ENCODE measurements around the gene C12orf76. TPM values are rescaled to one million over a fixed set of nuclear protein-coding genes. Genes with fewer than 3 reads are reported as not detected.

The C12orf76 gene
- total RNA-seq, 1 experiment from 2014 or later: 9.7 TPM

DNA sequence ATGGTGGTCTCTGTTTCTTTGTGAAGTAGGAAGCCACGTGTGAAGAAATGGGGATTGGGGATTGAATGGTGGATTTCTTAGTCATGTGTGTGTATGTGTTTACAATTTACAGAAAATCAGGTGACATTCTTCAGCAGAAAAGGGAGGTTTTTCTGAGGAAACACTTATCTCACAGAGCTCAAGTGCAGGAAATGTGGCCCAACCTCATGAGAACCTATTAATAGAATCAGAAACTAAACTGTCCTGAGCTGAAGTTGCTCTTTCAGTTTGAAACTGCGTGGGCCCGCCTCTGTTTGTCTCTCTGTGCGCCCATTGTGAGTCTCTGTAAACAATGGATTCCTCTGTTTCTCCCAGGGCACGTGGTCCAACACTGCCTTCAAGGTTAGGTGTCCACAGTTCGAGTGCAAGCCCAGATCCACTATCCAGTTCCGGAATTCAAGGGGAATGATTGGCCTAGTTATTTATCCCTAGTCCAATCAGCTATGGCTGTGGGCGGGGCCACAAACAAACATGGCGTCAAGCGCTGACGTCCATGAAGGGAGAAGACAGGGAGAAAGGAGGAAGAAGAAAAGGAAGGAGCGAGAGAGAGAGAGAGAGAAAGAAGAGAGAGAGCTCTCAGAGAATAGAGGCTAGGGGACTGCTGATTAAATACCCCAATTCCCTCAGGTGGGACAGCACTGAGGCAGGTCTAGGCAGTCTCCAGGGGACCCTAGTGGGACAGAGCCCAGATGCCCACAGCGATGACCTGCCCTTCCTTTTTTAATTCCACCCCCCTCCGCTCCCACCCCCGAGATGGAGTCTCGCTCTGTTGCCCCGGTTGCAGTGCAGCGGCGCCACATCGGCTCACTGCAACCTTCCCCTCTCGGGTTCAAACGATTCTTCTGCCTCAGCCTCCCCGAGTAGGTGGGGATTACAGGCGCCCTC is 31.4 kb upstream of the C12orf76 start:
- Histone ChIP-seq H2AK5ac (ENCODE audit: insufficient read length, low read length) (no peak overlapping the region), H3K9ac (ENCODE audit: extremely low read depth, insufficient read length, low read length) (no peak overlapping the region), H2BK15ac (ENCODE audit: low read depth, low read length) (no peak overlapping the region), H2BK12ac (ENCODE audit: insufficient read length, low read depth, low read length) (no peak overlapping the region), H2BK20ac (ENCODE audit: low read depth, low read length, poor library complexity, severe bottlenecking) (no peak overlapping the region), H3K23ac (ENCODE audit: insufficient read length, low read depth, low read length) (no peak overlapping the region), H3K18ac (ENCODE audit: insufficient read length, low read depth, low read length) (no peak overlapping the region), H3K23me2 (ENCODE audit: insufficient read length, low read depth, low read length, poor library complexity, severe bottlenecking) (no peaks in the 10 kb centered on the region), H4K91ac (ENCODE audit: insufficient read length, low read depth, low read length) (no peak overlapping the region), H3K27me3 (ENCODE audit: insufficient read depth, low read length) (no peaks in the 10 kb centered on the region), H4K8ac (replicated peaks; ENCODE audit: insufficient read length, low read depth, low read length) (no peak overlapping the region), H2AFZ (ENCODE audit: low read length) (no peak overlapping the region), H3K79me2 (ENCODE audit: insufficient read depth, low read length) (no peaks in the 10 kb centered on the region), H3K4me1 (ENCODE audit: insufficient read depth, low read length) (no peaks in the 10 kb centered on the region), H2BK5ac (ENCODE audit: insufficient read length, low read length) (no peak overlapping the region), H2BK120ac (ENCODE audit: low read depth, low read length, poor library complexity, severe bottlenecking) (no peak overlapping the region), H3K56ac (ENCODE audit: insufficient read length, low read depth, low read length) (no peak overlapping the region), H3K27ac (ENCODE audit: insufficient read length, low read depth, low read length) (no peak overlapping the region), H3K4me2 (ENCODE audit: insufficient read depth, insufficient read length, low read length) (no peak overlapping the region), H4K5ac (ENCODE audit: insufficient read length, low read depth, low read length) (no peak overlapping the region), H4K20me1 (ENCODE audit: control insufficient read depth, insufficient read depth, insufficient read length) (no peaks in the 10 kb centered on the region), H3K14ac (ENCODE audit: insufficient read depth, low read length) (no peak overlapping the region), H3T11ph (ENCODE audit: low read length) (no peak overlapping the region), H3K9me3 (ENCODE audit: control insufficient read depth, low read depth, low read length) (no peaks in the 10 kb centered on the region), H3K4ac (ENCODE audit: low read depth, low read length) (no peak overlapping the region), H3K79me1 (ENCODE audit: insufficient read depth, low read depth, low read length, poor library complexity, severe bottlenecking) (no peaks in the 10 kb centered on the region)
- H3K4me1 Mint-ChIP-seq: 0 out of 4 replicates have a peak, but pooled peaks cover 0 to 2% of the 10 kb centered on the region in 2 experiments
- 100% methylated on average over 1 of the region's 24 CpGs for WGBS (ENCODE audit: extremely low coverage, insufficient read length, low lambda C conversion rate)
- peaks cover 3% of the 10 kb centered on the region in 2 experiments; a peak in 3 of 5 replicates for H3K9me3 Mint-ChIP-seq
- peaks cover 4% of the 10 kb centered on the region for H3K27me3 Mint-ChIP-seq (ENCODE audit: low read depth)
- H3K27ac Mint-ChIP-seq: no peak overlapping the region
- DNase-seq: no peak
- TF ChIP-seq, protein P1, sequence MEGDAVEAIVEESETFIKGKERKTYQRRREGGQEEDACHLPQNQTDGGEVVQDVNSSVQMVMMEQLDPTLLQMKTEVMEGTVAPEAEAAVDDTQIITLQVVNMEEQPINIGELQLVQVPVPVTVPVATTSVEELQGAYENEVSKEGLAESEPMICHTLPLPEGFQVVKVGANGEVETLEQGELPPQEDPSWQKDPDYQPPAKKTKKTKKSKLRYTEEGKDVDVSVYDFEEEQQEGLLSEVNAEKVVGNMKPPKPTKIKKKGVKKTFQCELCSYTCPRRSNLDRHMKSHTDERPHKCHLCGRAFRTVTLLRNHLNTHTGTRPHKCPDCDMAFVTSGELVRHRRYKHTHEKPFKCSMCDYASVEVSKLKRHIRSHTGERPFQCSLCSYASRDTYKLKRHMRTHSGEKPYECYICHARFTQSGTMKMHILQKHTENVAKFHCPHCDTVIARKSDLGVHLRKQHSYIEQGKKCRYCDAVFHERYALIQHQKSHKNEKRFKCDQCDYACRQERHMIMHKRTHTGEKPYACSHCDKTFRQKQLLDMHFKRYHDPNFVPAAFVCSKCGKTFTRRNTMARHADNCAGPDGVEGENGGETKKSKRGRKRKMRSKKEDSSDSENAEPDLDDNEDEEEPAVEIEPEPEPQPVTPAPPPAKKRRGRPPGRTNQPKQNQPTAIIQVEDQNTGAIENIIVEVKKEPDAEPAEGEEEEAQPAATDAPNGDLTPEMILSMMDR (conservative IDR thresholded peaks at IDR 0.05): no peak
- peaks cover 0 to 2% (median 0%) of the 10 kb centered on the region in 3 experiments; a peak in 1 of 7 replicates for H3K36me3 Mint-ChIP-seq (ENCODE audit: insufficient read depth in 1 of 3, low read depth in 3 of 3)
- no peak overlapping the region for H3K4me3 Mint-ChIP-seq

All from H9 (cell line).